NCI-H2227 treated with DMSO at 0.1 percent for 48 hours (cell line): ENCODE measurements around the gene PRR3.

Source experiments
- DNase-seq: peaks from one replicate; lab custom pipeline; 2025; lab: John Stamatoyannopoulos, UW

The PRR3 gene

GRCh38 chr6:30537931-30538330, 19.2 kb upstream of the PRR3 start:
- DNase-seq = no peak

DNA sequence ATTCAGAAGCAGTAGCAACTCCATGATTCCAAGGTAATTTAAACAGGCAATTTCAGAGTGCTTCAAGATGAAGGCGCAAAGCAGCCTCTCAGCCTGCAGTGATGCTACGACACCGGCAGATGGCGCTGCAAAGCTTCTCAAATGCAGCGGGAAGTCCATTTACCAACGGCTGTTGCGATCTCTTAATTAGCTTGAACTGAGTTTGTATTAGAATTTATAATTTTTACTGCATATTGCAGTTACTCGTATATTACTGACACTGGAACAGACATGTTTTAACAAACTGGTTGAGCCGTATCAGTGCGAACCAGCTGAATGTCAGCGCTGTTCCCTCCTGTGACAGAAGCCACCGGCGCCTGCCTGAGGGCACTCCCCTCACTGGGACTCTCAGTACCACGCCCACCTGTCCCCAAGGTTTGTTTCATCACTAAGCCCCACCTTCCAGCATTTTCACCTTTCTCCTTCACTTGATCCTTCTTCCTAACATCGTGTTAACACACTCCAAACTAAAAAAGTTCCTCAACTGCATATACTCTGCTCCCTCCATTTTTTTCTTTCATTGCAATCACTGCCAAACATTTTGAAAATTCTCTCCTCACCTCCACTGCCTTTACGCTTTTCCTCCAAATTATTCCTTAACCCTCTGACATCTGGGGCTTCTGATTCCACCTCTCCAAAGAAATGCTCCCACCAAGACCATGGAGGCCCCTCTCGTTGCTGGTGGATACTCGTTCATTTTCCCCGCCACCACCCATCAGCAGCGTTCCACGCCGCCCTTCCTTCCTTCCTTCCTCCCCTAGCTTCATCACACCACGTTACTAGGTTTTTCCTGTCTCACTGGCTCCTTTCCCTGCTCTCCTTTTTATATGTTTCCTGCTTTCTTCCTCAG, 15.3 kb upstream of the PRR3 start:
- peak; percentile 84 for DNase-seq

- no peak for DNase-seq
Observed at GRCh38 chr6:30542404-30542725, 14.7 kb upstream of the PRR3 start.

GRCh38 chr6:30542915-30543314, 14.2 kb upstream of the PRR3 start:
- DNase-seq = no peak

GRCh38 chr6:30543821-30544220, 13.3 kb upstream of the PRR3 start:
- DNase-seq = no peak

DNA sequence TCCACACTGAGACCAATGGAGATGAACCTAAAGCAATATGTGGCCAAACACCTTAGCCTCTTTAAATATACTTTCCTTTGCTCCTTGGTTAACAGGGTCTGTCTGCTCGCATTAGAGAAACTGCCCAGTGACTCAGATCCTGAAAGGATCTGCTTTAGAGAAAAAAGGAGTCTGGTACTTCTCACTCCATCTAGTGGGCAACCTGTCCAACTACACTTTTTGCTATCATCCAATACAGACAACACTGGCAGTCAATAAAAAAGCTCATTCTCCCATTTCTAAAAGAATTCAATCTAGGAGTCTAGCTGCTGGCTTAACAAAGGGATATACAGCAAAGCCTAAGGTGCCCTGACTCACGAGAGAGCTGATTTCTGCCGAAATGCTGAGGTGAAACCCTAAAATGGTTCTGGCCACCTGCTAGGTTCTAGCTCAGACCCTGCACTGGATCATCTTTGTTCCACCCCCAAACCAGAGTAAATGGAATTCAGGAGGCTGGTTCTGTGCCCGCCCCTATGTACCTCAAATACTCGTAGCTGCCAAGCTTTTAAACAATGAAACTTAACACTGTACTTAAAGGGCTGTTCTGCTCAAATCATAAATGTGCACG, 12.3 kb upstream of the PRR3 start:
- DNase-seq = peak; percentile 50

DNA sequence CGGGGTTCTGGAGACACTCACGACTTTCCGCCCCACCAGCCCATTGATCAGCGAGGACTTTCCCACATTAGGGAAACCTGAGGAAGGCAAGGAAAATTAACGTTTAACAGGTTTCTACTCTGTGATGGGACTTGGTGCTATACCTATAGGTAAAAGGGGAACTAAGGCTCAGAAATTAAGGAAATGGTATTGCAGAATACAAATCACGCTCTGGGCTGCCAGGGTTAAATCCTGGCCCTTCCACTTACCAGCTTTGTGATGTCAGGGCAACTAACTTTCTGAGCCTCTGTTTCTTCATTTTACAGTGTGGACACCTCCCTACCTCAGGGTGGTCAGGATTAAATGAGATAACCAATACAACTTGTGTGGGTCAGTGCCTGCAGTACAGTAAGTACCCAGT, 9.6 kb upstream of the PRR3 start:
- DNase-seq = no peak

DNA sequence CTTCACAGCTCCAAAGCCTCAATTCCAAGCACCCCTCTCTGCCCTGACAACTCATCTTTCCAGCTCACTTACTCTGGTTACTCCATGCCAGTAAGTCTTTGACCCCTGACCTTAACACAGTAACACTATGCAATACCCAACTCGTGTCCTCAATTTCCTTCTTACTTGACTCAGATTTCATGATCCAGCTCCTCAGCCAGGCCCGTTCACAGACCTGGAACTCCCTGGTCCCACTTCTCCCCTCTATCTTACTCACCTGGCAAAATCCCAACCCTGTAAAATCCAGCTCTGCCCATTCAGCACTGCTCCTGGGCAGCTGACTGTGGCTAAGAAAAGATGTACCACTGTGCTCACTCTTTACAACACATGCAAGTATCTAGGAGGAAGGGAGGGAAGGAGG, 8.7 kb upstream of the PRR3 start:
- DNase-seq = no peak

GRCh38 chr6:30554404-30554803, 2.7 kb upstream of the PRR3 start:
- no peak for DNase-seq

GRCh38 chr6:30554962-30555815, 1.9 kb upstream of the PRR3 start:
- DNase-seq = no peak

GRCh38 chr6:30555816-30556065, 1.4 kb upstream of the PRR3 start:
- DNase-seq = peak; percentile 47

DNA sequence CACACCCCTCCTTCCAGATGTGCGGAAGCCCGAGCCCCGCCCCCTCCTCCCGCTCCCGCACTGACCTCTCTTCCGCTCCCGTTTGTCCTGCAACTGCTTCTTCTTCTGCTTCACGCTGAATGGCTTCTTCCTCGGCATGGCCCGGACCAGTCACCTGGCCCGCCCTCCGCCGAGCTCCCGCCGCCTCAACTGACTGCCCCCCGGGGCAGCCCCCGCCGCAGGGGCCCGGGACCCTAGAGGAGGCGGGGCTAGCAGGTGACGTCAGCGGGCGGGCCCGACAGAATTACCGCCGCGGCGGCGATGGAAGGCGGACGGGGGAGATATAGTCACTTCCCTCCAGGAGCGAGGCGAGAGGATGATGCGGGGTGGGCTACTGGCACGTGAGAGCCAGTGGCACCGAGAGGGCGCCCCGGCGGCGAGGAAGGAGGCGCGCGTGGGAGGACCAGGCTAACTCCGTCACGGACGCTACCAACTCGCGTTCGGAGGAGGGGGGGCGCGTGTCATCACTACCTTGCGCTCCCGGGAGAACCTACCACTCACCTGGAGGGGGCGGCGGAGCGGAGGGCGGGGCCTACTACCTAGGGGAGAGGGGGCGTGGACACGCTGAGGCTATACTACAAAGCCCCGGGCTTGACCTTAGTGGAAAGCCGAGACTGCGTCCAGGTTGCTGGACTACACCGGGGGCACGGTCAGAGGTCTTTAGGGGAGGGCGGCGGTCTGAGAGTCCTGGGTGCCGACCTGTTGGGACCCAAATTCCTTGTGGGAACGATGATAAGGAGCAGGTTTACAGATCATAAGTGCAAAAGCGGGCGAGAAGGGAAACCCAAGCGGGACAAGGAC, 809 bp upstream of the PRR3 start, which contains the start of gene GNL1:
GNL1 (minus strand) TSS at position 424 of the 840 bp plus-strand sequence; CDS start at position 138, 286 bp downstream.
- DNase-seq = peak; percentile 90

DNA sequence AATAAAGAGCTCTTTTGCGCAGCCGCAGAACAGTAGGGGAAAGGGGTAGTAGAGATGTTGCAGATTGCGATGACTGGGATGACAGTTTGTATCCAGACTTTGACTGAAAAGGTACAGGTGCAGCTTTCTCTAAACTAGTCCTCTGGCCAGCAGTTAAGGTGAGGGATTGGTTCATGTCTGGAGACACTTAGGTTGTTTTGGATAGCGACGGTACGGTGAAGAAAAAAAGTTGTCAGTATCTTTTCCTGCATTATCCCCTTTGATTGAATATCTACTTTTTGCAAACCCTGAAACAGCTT, 537 bp downstream of the PRR3 start:
- DNase-seq = no peak

- no peak for DNase-seq
Observed at GRCh38 chr6:30560930-30561329, 3.8 kb downstream of the PRR3 start.

GRCh38 chr6:30562470-30563425, 5.7 kb downstream of the PRR3 start:
- DNase-seq = no peak

DNA sequence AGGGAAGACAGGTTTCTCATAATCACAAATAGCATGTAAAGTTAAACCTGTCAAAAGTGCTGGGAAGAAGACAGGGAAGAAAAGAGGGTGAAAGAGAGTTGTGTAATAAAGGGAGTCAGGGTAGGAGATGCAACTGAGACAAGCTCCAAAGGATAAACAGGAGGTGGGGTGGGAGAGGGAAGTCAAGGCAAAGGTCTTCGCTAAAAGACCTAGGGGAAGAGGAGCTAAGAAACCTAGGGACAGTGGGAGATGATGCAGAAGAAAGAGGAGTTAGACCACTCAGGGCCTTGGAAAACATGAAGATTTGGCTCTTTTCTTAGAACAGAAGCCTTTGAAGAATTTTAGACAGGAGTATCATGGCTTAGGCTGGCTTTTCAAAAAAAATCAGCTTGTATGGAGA, 7.0 kb downstream of the PRR3 start:
- DNase-seq = no peak

DNA sequence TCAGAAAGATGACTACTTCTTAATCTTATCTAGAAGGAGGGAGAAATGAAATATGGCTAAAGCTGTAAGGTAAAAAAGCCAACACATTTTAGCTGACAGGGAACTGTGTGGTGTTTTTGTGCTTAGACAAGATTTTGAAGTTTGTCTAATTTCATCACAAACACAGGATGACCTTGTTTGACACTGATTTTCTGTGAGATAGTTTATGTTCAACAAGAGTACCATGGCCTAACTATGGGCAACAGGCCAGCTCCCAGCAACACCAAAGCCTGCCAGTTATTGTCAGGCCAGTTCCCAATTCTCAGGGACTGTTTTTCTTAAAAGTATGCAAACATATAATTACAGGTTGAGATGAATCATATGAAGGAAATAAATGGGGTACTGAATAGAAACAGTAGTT, 8.7 kb downstream of the PRR3 start:
- no peak for DNase-seq

DNA sequence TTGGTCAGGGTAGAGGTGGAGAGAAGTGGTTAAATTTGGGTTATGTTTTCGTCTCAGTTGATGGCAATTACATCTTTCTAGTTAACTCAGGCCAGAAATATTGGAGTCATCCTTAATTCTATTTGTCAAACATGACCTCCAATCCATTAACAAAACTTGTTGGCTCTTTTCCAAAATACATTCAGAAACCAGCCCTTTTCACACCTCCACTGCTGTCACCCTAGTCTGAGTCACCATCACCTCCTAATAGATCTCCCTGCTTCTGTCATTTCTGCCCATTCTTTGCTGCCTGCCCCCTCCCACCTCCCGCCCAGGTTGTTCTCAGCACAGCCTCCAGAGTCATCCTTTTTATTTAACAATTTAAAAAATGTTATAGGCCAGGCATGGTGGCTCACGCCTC, 11.2 kb downstream of the PRR3 start:
- DNase-seq = no peak

GRCh38 chr6:30570263-30570662, 13.2 kb downstream of the PRR3 start:
- no peak for DNase-seq

DNA sequence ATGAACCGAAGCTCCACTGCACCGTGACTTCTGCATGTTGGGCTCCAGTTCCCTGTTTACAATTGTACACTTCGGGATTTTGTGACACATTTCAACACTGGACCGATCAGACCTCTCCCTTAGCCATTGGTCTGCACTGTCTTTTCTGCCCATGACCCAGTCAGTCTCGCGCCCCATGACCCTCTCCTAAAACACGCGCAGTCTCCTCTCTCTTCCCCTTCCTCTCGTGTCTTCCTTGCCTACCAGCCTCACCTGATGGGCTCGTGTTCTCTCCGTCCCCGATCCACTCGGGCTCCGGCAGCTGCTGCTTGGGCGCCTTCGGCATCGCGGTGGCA, 13.6 kb downstream of the PRR3 start:
- DNase-seq = no peak

DNA sequence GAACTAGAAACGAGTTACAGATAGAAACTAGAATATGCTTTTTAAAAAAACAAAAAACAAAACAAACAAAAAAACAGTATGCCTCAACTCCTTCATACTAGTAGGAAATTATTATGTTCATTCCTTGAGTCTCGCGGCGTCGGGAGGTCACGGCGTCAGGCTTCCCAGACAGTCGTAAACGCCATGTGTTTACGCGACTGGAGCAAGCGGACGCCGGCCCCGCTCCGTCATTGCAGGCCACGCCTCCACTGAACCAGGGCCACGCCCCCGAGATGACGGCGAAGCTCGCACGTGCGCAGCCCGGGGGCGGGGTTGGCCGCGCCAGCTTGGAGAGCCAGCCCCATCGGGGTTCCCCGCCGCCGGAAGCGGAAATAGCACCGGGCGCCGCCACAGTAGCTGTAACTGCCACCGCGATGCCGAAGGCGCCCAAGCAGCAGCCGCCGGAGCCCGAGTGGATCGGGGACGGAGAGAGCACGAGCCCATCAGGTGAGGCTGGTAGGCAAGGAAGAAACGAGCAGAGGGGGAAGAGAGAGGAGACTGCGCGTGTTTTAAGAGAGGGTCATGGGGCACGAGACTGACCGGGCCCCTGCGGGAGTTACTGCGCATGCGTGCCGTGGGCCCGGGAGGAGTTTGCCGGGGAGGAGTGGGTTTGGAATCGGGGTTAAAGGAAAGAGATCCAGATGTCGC, 14.1 kb downstream of the PRR3 start, which contains the start of gene ABCF1:
ABCF1 (plus strand) TSS at position 368 of the 687 bp plus-strand sequence; CDS start at position 414, 46 bp downstream.
- peak; percentile 97 for DNase-seq
